ENCODE results near the gene ANKS1B.

Gene ANKS1B

GRCh38 chr12:98908866-98909265, 1075.9 kb downstream of the ANKS1B start:
- no peak for DNase-seq

GRCh38 chr12:98903875-98904274, 1080.9 kb downstream of the ANKS1B start:
- no peak for DNase-seq

- DNase-seq, result no peak
Observed at GRCh38 chr12:98901189-98901588, 1083.5 kb downstream of the ANKS1B start.

- no peak for DNase-seq
Observed at GRCh38 chr12:98896938-98897337, 1087.8 kb downstream of the ANKS1B start.

- DNase-seq, result no peak
Observed at GRCh38 chr12:98895086-98895651, 1089.6 kb downstream of the ANKS1B start.

GRCh38 chr12:98894412-98895085, 1090.2 kb downstream of the ANKS1B start:
- no peak for DNase-seq

GRCh38 chr12:98893675-98894411, 1090.9 kb downstream of the ANKS1B start:
- DNase-seq, result no peak

GRCh38 chr12:98893126-98893674, 1091.5 kb downstream of the ANKS1B start:
- no peak for DNase-seq

- no peak for DNase-seq
Observed at GRCh38 chr12:98885778-98886177, 1099.0 kb downstream of the ANKS1B start.

GRCh38 chr12:98883231-98883630, 1101.5 kb downstream of the ANKS1B start:
- no peak for DNase-seq

- DNase-seq, result no peak
Observed at GRCh38 chr12:98882526-98882925, 1102.2 kb downstream of the ANKS1B start.

GRCh38 chr12:98873776-98874175, 1111.0 kb downstream of the ANKS1B start:
- no peak for DNase-seq

GRCh38 chr12:98870504-98870903, 1114.2 kb downstream of the ANKS1B start:
- DNase-seq, result no peak

- DNase-seq, result no peak
Observed at GRCh38 chr12:98869886-98870503, 1114.7 kb downstream of the ANKS1B start.

GRCh38 chr12:98868538-98868937, 1116.2 kb downstream of the ANKS1B start:
- DNase-seq, result no peak

- DNase-seq, result no peak
Observed at GRCh38 chr12:98868076-98868475, 1116.7 kb downstream of the ANKS1B start.

- no peak for DNase-seq
Observed at GRCh38 chr12:98864363-98864762, 1120.4 kb downstream of the ANKS1B start.

- no peak for DNase-seq
Observed at GRCh38 chr12:98863167-98863566, 1121.6 kb downstream of the ANKS1B start.

- DNase-seq, result no peak
Observed at GRCh38 chr12:98861251-98861650, 1123.5 kb downstream of the ANKS1B start.

- DNase-seq, result no peak
Observed at GRCh38 chr12:98856897-98857540, 1127.7 kb downstream of the ANKS1B start.

- no peak for DNase-seq
Observed at GRCh38 chr12:98852181-98852580, 1132.6 kb downstream of the ANKS1B start.

- no peak for DNase-seq
Observed at GRCh38 chr12:98847242-98847641, 1137.5 kb downstream of the ANKS1B start.

- no peak for DNase-seq
Observed at GRCh38 chr12:98845957-98846356, 1138.8 kb downstream of the ANKS1B start.
